ENCODE measurements around the gene NCAPH2. TPM values are rescaled to one million over a fixed set of nuclear protein-coding genes. Genes with fewer than 3 reads are reported as not detected.

Gene NCAPH2
- total and polyA plus RNA-seq, 2 of the 8 experiments (the other 6 are each of a cell fraction or from before 2014, with no cell fraction given) = 62.2 to 81.6 TPM

GRCh38 chr22:50481440-50482106 lies 26.5 kb upstream of the NCAPH2 start, which contains the start of gene ADM2 (continued):
- TF ChIP-seq ATF3 (IDR thresholded peaks at IDR 0.05; ENCODE audit: insufficient read depth, low read depth, low read length) (no peak), HDAC6 (IDR thresholded peaks at IDR 0.05; ENCODE audit: low read depth, low read length) (no peak), RXRA (IDR thresholded peaks at IDR 0.05; ENCODE audit: insufficient read depth, low read depth, low read length) (no peak), ATF2 (IDR thresholded peaks at IDR 0.05; ENCODE audit: low read length) (no peak), POU5F1 (IDR thresholded peaks at IDR 0.05; ENCODE audit: low read depth, low read length) (no peak)

Measured in H1 (cell line).